Measurements from ENCODE around the gene TEX264. TPM values are rescaled to one million over a fixed set of nuclear protein-coding genes. Genes with fewer than 3 reads are reported as not detected.
A peak's percentile ranks its signal among the peaks of the same experiment; 100 is the strongest.

The TEX264 gene, protein sequence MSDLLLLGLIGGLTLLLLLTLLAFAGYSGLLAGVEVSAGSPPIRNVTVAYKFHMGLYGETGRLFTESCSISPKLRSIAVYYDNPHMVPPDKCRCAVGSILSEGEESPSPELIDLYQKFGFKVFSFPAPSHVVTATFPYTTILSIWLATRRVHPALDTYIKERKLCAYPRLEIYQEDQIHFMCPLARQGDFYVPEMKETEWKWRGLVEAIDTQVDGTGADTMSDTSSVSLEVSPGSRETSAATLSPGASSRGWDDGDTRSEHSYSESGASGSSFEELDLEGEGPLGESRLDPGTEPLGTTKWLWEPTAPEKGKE
- total RNA-seq (100 to 1,000 TPM; 241 to 251 TPM), polyA plus RNA-seq (ENCODE audit: insufficient read depth, low read depth, low replicate concordance) (252 TPM)
- long read RNA-seq, donor 1, transcript TEX264-201 (5 exons, 1,340 nt), result major isoform, 53 of 76 reads
- long read RNA-seq, donor 1, partial matches to known transcripts, result 19 of 76 reads
- long read RNA-seq, donor 1, other reads (novel, unspliced or antisense), result 0 of 76 reads
- long read RNA-seq, donor 2, transcript TEX264-201 (5 exons, 1,340 nt), result major isoform, 17 of 19 reads
- long read RNA-seq, donor 2, partial matches to known transcripts, result 0 of 19 reads
- long read RNA-seq, donor 2, other reads (novel, unspliced or antisense), result 0 of 19 reads

- Histone ChIP-seq H3K4me3 (peak within 1 kb of the TSS; percentile 76 to 99), H3K9me3 (no peaks in the 10 kb centered on the region), H3K4me1 (peaks cover 20% of the 10 kb centered on the region), H3K27ac (peak within 1 kb of the TSS; percentile 83 to 92), H3K36me3 (ENCODE audit: low read depth, missing control alignments) (no peaks in the 10 kb centered on the region), H3K27me3 (no peaks in the 10 kb centered on the region)
- no peak for TF ChIP-seq CTCF (IDR thresholded peaks at IDR 0.05)
- peak; percentile 37 for TF ChIP-seq POLR2A (IDR thresholded peaks at IDR 0.05)
- intact Hi-C loops (cut with DNase I; ENCODE audit: low total_unique reads), result loop anchor here (5.0 kb wide), 1 partner anchor 169 kb away; the partner anchor contains the start of gene DCAF1
- DNase-seq, result peak; percentile 93
- 1% methylated on average over 30 to 79 of the region's 81 CpGs for WGBS, 2 donors
Observed at GRCh38 chr3:51670823-51671733, at the start of gene TEX264. TSS of gene TEX264 (plus strand) at chr3:51671252. CDS start at chr3:51674305, 3,053 bp downstream.

GRCh38 chr3:51622413-51622812 lies 48.6 kb upstream of the TEX264 start:
- Histone ChIP-seq H3K4me1 (peaks cover 8% of the 10 kb centered on the region), H3K9me3 (no peaks in the 10 kb centered on the region), H3K4me3 (no peak overlapping the region), H3K27ac (no peak overlapping the region), H3K27me3 (no peaks in the 10 kb centered on the region), H3K36me3 (ENCODE audit: low read depth, missing control alignments) (no peaks in the 10 kb centered on the region)
- no peak for DNase-seq
- 86 to 91% methylated on average over 3 of the region's 3 CpGs for WGBS, 2 donors
- intact Hi-C loops (cut with DNase I; ENCODE audit: low total_unique reads), result no loop called here
- TF ChIP-seq CTCF (IDR thresholded peaks at IDR 0.05) (no peak), POLR2A (IDR thresholded peaks at IDR 0.05) (no peak)

DNA sequence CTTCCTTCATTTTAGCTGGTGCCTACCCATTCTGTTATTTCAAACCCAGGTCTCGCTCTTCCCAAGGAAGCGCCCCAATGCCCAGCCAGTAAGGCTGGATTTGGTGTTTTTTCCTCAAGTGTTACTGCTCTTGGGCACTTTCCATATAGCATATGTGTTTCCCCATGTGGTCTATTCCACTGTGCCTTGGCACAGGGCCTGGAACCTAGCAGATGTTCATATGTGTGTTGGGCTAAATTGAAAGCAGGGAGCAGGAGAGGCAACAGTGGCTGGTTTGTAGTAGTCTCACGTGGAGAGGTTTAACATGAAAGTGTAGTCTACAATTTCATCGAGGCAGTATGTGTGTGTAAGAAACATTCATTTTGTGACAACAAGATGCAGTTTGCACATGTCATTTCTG lies 48.2 kb upstream of the TEX264 start:
- TF ChIP-seq POLR2A (IDR thresholded peaks at IDR 0.05) (no peak), CTCF (IDR thresholded peaks at IDR 0.05) (no peak)
- peak; percentile 23 for DNase-seq
- Histone ChIP-seq H3K4me3 (no peak overlapping the region), H3K27me3 (no peaks in the 10 kb centered on the region), H3K4me1 (peaks cover 8% of the 10 kb centered on the region), H3K27ac (no peak overlapping the region), H3K36me3 (ENCODE audit: low read depth, missing control alignments) (no peaks in the 10 kb centered on the region), H3K9me3 (no peaks in the 10 kb centered on the region)
- WGBS, 2 donors, result 81 to 87% methylated on average over 4 of the region's 4 CpGs
- intact Hi-C loops (cut with DNase I; ENCODE audit: low total_unique reads), result no loop called here

- DNase-seq, result no peak
- H3K36me3 ChIP-seq (ENCODE audit: low read depth, missing control alignments), result no peaks in the 10 kb centered on the region
Observed at GRCh38 chr3:51630513-51630912, 40.5 kb upstream of the TEX264 start.

More at GRCh38 chr3:51630513-51630912, 40.5 kb upstream of the TEX264 start:
- no peak overlapping the region for H3K4me3 ChIP-seq
- no peaks in the 10 kb centered on the region for H3K4me1 ChIP-seq
- no peak overlapping the region for H3K27ac ChIP-seq
- intact Hi-C loops (cut with DNase I; ENCODE audit: low total_unique reads), result no loop called here
- no peaks in the 10 kb centered on the region for H3K9me3 ChIP-seq
- WGBS, 2 donors, result 88 to 95% methylated on average over 4 of the region's 4 CpGs
- no peaks in the 10 kb centered on the region for H3K27me3 ChIP-seq
- TF ChIP-seq POLR2A (IDR thresholded peaks at IDR 0.05) (no peak), CTCF (IDR thresholded peaks at IDR 0.05) (no peak)
